ENCODE measurements around the gene LOXL1. TPM values are rescaled to one million over a fixed set of nuclear protein-coding genes. Genes with fewer than 3 reads are reported as not detected.

Gene LOXL1
- total and polyA plus RNA-seq, 2 of the 13 experiments (the other 11 are each of a cell fraction or from before 2014, with no cell fraction given) = 0.51 to 1.3 TPM

GRCh38 chr15:73964736-73965093 is 38.5 kb downstream of the LOXL1 start (continued):
- TF ChIP-seq KDM2A (CRISPR knock-in tag; IDR thresholded peaks at IDR 0.05; ENCODE audit: borderline replicate concordance, low read depth) = peak; percentile 37; the same call in 1 of the 2 replicates
- peak; percentile 53 for TF ChIP-seq STAG1 (CRISPR knock-in tag; IDR thresholded peaks at IDR 0.05)
- peak; percentile 35; the same call in 1 of the 2 replicates for TF ChIP-seq ZNF788 (CRISPR knock-in tag; IDR thresholded peaks at IDR 0.05; ENCODE audit: borderline replicate concordance)
- no peak for TF ChIP-seq FOXP4 (CRISPR knock-in tag; IDR thresholded peaks at IDR 0.05)
- TF ChIP-seq, protein P1, sequence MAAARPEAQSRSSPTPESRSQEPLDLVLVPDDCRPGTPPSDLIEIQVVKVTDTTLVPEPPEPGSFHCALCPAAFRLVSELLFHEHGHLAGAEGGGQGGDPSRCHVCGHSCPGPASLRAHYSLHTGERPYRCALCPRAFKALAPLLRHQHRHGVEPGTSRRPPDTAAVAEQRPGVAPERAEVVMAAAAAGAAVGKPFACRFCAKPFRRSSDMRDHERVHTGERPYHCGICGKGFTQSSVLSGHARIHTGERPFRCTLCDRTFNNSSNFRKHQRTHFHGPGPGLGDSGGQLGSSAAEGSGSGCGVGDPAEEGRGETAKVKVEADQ (CRISPR knock-in tag; IDR thresholded peaks at IDR 0.05; ENCODE audit: borderline replicate concordance) = no peak
- no peak for TF ChIP-seq RBM39 (IDR thresholded peaks at IDR 0.05; ENCODE audit: low read depth, low read length, poor library complexity, severe bottlenecking)
- TF ChIP-seq HDAC2 (CRISPR knock-in tag; IDR thresholded peaks at IDR 0.05) = peak; percentile 30; the same call in 1 of the 2 replicates
- TF ChIP-seq ZNF350 (CRISPR knock-in tag; IDR thresholded peaks at IDR 0.05; ENCODE audit: borderline replicate concordance, low read depth) = 0 out of 2 replicates have a peak, but pooled peaks have one; percentile 35
- peak; percentile 70 for TF ChIP-seq RAD21 (CRISPR knock-in tag; IDR thresholded peaks at IDR 0.05)
- no peak for TF ChIP-seq ZNF274 (CRISPR knock-in tag; IDR thresholded peaks at IDR 0.05)
- TF ChIP-seq TARDBP (CRISPR knock-in tag; IDR thresholded peaks at IDR 0.05) = 0 out of 2 replicates have a peak, but pooled peaks have one; percentile 20
- no peak for TF ChIP-seq SRF (IDR thresholded peaks at IDR 0.05; ENCODE audit: low read depth, low read length)
- TF ChIP-seq ZNF331 (CRISPR knock-in tag; IDR thresholded peaks at IDR 0.05) = 0 out of 2 replicates have a peak, but pooled peaks have one; percentile 19
- TF ChIP-seq, protein P2, sequence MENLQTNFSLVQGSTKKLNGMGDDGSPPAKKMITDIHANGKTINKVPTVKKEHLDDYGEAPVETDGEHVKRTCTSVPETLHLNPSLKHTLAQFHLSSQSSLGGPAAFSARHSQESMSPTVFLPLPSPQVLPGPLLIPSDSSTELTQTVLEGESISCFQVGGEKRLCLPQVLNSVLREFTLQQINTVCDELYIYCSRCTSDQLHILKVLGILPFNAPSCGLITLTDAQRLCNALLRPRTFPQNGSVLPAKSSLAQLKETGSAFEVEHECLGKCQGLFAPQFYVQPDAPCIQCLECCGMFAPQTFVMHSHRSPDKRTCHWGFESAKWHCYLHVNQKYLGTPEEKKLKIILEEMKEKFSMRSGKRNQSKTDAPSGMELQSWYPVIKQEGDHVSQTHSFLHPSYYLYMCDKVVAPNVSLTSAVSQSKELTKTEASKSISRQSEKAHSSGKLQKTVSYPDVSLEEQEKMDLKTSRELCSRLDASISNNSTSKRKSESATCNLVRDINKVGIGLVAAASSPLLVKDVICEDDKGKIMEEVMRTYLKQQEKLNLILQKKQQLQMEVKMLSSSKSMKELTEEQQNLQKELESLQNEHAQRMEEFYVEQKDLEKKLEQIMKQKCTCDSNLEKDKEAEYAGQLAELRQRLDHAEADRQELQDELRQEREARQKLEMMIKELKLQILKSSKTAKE (CRISPR knock-in tag; IDR thresholded peaks at IDR 0.05; ENCODE audit: borderline replicate concordance) = no peak
- TF ChIP-seq ZNF619 (CRISPR knock-in tag; IDR thresholded peaks at IDR 0.05) = 0 out of 2 replicates have a peak, but pooled peaks have one; percentile 45
